GM23338 (cell line): ENCODE measurements around the gene PSMD2. TPM values are rescaled to one million over a fixed set of nuclear protein-coding genes. Genes with fewer than 3 reads are reported as not detected.

ENCODE experiments used
- ATAC-seq: fragments of 200-7000 bp; cut with Tn5 transposase; 3 replicates; pipeline ENCODE4 v1.9.1; 2020
- DNase-seq: peaks from one replicate; pipeline ENCODE4 v3.0.0-alpha.2; 2015; ENCODE audit warnings: low spot score
- H2AFZ ChIP-seq: fragments of 200-600 bp; sonication (generic); 2 replicates; pipeline ENCODE4 v1.8.0; 2016; ENCODE audit warnings: antibody characterized with exemption, mild to moderate bottlenecking, moderate library complexity
- H3F3A ChIP-seq: fragments of 200-600 bp; sonication (generic); replicated peaks from 2 replicates; pipeline ENCODE4 v1.8.0; 2017; ENCODE audit warnings: antibody characterized with exemption, mixed run types, low read depth
- H3K27ac ChIP-seq: fragments of 200-600 bp; sonication (generic); 2 replicates; pipeline ENCODE4 v1.6.1; 2016; ENCODE audit warnings: low read depth
- H3K27me3 ChIP-seq: fragments of 200-600 bp; sonication (generic); 2 replicates; pipeline ENCODE4 v1.8.0; 2016; ENCODE audit warnings: mild to moderate bottlenecking, mixed run types, moderate library complexity; ENCODE audit not compliant: insufficient read depth
- H3K36me3 ChIP-seq: fragments of 200-600 bp; sonication (generic); 2 replicates; pipeline ENCODE4 v1.8.0; 2016; ENCODE audit warnings: mild to moderate bottlenecking; ENCODE audit not compliant: insufficient read depth
- H3K4me1 ChIP-seq: fragments of 200-600 bp; sonication (generic); 2 replicates; pipeline ENCODE4 v1.8.0; 2016; ENCODE audit warnings: mild to moderate bottlenecking, moderate library complexity; ENCODE audit not compliant: insufficient read depth
- H3K4me2 ChIP-seq: fragments of 200-600 bp; sonication (generic); 2 replicates; pipeline ENCODE4 v1.7.1; 2017; ENCODE audit warnings: mixed run types
- H3K4me3 ChIP-seq: fragments of 200-600 bp; sonication (generic); 2 replicates; pipeline ENCODE4 v1.6.1; 2016; ENCODE audit warnings: mixed run types
- H3K79me2 ChIP-seq: fragments of 200-600 bp; sonication (generic); replicated peaks from 2 replicates; pipeline ENCODE4 v1.8.0; 2017; ENCODE audit warnings: mild to moderate bottlenecking; ENCODE audit not compliant: insufficient read depth
- H3K9me2 ChIP-seq: fragments of 200-600 bp; sonication (generic); 2 replicates; pipeline ENCODE4 v1.8.0; 2017; ENCODE audit not compliant: insufficient read depth
- H4K20me1 ChIP-seq: fragments of 200-600 bp; sonication (generic); replicated peaks from 2 replicates; pipeline ENCODE4 v1.8.0; 2017; ENCODE audit warnings: mild to moderate bottlenecking; ENCODE audit not compliant: insufficient read depth
- H3K27ac Mint-ChIP-seq: 2 replicates; pipeline ENCODE4 v1.8.0; 2020; ENCODE audit warnings: inconsistent platforms, mild to moderate bottlenecking, moderate library complexity, mixed read lengths
- H3K27me3 Mint-ChIP-seq: 3 replicates; pipeline ENCODE4 v1.8.0; 2022; ENCODE audit warnings: low read depth, mild to moderate bottlenecking, moderate library complexity, mixed read lengths, inconsistent platforms; ENCODE audit not compliant: insufficient read depth, poor library complexity
- H3K36me3 Mint-ChIP-seq: 3 replicates; pipeline ENCODE4 v1.8.0; 2021; ENCODE audit warnings: low read depth, mild to moderate bottlenecking, inconsistent platforms, moderate library complexity, mixed read lengths
- H3K4me1 Mint-ChIP-seq: 3 replicates; pipeline ENCODE4 v1.8.0; 2020; ENCODE audit warnings: mild to moderate bottlenecking, inconsistent platforms, mixed read lengths
- H3K4me3 Mint-ChIP-seq: 3 replicates; pipeline ENCODE4 v1.8.0; 2021; ENCODE audit warnings: moderate library complexity, mild to moderate bottlenecking, inconsistent platforms, mixed read lengths
- H3K9me3 Mint-ChIP-seq: 3 replicates; pipeline ENCODE4 v1.8.0; 2020; ENCODE audit warnings: moderate library complexity, mild to moderate bottlenecking, inconsistent platforms, mixed read lengths
- CREB1 ChIP-seq: fragments of 250-450 bp; sonication (Bioruptor Pico); IDR thresholded peaks from 2 replicates; pipeline ENCODE4 v1.5.0; 2020; ENCODE audit warnings: low read depth, mild to moderate bottlenecking, moderate library complexity
- ZNF114 ChIP-seq: fragments of 250-450 bp; sonication (Bioruptor Pico); IDR thresholded peaks from 2 replicates; pipeline ENCODE4 v1.5.0; 2020; ENCODE audit warnings: mild to moderate bottlenecking, moderate library complexity
- ZNF331 ChIP-seq: fragments of 250-450 bp; sonication (Bioruptor Pico); IDR thresholded peaks from 2 replicates; pipeline ENCODE4 v1.5.0; 2020; ENCODE audit warnings: low read depth, mild to moderate bottlenecking, moderate library complexity
- polyA plus RNA-seq: library from polyadenylated mRNA; unstranded; fragments of >200 nt; fragmentation: Nextera tagmentation; extraction: Ambion mirVana; gene quantifications from 2 replicates; pipeline ENCODE4 v1.2.1, GENCODE V29; 2016
- total RNA-seq: library from RNA; depleted of rRNA; stranded (reverse); fragments of >200 nt; shearing (Covaris generic); gene quantifications from 2 replicates; pipeline ENCODE4 v1.2.3, GENCODE V29; 2014
- TF ChIP-seq, protein P1 (sequence below), 2 experiments: fragments of 200-600 bp in 1 of 2; sonication (generic) in 1 of 2; conservative IDR thresholded peaks; 2 replicates each; pipeline versions ENCODE4 v1.5.1 to v1.6.1; 2016 to 2017; ENCODE audit warnings: antibody characterized with exemption in 2 of 2, low read depth in 2 of 2, mild to moderate bottlenecking in 2 of 2, moderate library complexity in 1 of 2
- TF ChIP-seq, protein P2 (sequence below): fragments of 250-450 bp; sonication (Bioruptor Pico); IDR thresholded peaks from 2 replicates; pipeline ENCODE4 v1.5.0; 2020; ENCODE audit warnings: mild to moderate bottlenecking, moderate library complexity

PSMD2 gene
- total and polyA plus RNA-seq, 2 experiments from 2014 or later, result 117 to 507 TPM

DNA sequence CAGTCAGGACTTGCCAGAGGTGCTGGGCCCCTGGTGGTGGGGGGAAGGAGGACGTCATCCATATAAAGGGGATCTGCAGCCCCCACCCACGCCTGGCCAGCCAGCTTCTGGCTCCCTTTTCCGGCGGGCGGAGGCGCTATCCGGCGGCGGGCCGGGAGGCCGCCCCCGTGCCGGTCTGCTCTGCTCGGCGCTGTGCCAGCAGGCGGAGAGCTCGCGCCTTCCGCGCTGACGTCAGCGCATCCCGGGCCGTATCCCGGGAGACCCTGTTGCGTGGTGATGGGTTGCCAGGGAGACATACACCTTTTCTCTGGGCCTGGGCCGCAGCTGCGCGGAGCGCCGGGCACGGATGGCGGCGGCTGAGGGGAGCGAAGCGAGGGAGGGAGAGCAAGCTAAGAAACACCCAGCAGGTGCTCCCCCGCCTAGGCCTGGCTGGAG, 39.5 kb downstream of the PSMD2 start:
- H3K4me3 ChIP-seq, result peak overlapping the region; percentile 57
- no peak overlapping the region for H2AFZ ChIP-seq
- H3K4me2 ChIP-seq, result peak overlapping the region; percentile 90
- peaks cover 28% of the 10 kb centered on the region for H3K79me2 ChIP-seq
- H3K27ac ChIP-seq, result peak overlapping the region; percentile 39; the same call in 1 of the 2 replicates
- ATAC-seq (peak; percentile 61), DNase-seq (peak; percentile 93)
- TF ChIP-seq ZNF331, result no peak
- TF ChIP-seq, protein P1, sequence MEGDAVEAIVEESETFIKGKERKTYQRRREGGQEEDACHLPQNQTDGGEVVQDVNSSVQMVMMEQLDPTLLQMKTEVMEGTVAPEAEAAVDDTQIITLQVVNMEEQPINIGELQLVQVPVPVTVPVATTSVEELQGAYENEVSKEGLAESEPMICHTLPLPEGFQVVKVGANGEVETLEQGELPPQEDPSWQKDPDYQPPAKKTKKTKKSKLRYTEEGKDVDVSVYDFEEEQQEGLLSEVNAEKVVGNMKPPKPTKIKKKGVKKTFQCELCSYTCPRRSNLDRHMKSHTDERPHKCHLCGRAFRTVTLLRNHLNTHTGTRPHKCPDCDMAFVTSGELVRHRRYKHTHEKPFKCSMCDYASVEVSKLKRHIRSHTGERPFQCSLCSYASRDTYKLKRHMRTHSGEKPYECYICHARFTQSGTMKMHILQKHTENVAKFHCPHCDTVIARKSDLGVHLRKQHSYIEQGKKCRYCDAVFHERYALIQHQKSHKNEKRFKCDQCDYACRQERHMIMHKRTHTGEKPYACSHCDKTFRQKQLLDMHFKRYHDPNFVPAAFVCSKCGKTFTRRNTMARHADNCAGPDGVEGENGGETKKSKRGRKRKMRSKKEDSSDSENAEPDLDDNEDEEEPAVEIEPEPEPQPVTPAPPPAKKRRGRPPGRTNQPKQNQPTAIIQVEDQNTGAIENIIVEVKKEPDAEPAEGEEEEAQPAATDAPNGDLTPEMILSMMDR (conservative IDR thresholded peaks at IDR 0.05; ENCODE audit: low read depth in 2 of 2), result peak in 1 of 2 experiments; percentile 25; a peak in 1 of 4 replicates
- TF ChIP-seq CREB1 (CRISPR knock-in tag), result peak; percentile 91
- TF ChIP-seq ZNF114, result no peak
- TF ChIP-seq, protein P2, sequence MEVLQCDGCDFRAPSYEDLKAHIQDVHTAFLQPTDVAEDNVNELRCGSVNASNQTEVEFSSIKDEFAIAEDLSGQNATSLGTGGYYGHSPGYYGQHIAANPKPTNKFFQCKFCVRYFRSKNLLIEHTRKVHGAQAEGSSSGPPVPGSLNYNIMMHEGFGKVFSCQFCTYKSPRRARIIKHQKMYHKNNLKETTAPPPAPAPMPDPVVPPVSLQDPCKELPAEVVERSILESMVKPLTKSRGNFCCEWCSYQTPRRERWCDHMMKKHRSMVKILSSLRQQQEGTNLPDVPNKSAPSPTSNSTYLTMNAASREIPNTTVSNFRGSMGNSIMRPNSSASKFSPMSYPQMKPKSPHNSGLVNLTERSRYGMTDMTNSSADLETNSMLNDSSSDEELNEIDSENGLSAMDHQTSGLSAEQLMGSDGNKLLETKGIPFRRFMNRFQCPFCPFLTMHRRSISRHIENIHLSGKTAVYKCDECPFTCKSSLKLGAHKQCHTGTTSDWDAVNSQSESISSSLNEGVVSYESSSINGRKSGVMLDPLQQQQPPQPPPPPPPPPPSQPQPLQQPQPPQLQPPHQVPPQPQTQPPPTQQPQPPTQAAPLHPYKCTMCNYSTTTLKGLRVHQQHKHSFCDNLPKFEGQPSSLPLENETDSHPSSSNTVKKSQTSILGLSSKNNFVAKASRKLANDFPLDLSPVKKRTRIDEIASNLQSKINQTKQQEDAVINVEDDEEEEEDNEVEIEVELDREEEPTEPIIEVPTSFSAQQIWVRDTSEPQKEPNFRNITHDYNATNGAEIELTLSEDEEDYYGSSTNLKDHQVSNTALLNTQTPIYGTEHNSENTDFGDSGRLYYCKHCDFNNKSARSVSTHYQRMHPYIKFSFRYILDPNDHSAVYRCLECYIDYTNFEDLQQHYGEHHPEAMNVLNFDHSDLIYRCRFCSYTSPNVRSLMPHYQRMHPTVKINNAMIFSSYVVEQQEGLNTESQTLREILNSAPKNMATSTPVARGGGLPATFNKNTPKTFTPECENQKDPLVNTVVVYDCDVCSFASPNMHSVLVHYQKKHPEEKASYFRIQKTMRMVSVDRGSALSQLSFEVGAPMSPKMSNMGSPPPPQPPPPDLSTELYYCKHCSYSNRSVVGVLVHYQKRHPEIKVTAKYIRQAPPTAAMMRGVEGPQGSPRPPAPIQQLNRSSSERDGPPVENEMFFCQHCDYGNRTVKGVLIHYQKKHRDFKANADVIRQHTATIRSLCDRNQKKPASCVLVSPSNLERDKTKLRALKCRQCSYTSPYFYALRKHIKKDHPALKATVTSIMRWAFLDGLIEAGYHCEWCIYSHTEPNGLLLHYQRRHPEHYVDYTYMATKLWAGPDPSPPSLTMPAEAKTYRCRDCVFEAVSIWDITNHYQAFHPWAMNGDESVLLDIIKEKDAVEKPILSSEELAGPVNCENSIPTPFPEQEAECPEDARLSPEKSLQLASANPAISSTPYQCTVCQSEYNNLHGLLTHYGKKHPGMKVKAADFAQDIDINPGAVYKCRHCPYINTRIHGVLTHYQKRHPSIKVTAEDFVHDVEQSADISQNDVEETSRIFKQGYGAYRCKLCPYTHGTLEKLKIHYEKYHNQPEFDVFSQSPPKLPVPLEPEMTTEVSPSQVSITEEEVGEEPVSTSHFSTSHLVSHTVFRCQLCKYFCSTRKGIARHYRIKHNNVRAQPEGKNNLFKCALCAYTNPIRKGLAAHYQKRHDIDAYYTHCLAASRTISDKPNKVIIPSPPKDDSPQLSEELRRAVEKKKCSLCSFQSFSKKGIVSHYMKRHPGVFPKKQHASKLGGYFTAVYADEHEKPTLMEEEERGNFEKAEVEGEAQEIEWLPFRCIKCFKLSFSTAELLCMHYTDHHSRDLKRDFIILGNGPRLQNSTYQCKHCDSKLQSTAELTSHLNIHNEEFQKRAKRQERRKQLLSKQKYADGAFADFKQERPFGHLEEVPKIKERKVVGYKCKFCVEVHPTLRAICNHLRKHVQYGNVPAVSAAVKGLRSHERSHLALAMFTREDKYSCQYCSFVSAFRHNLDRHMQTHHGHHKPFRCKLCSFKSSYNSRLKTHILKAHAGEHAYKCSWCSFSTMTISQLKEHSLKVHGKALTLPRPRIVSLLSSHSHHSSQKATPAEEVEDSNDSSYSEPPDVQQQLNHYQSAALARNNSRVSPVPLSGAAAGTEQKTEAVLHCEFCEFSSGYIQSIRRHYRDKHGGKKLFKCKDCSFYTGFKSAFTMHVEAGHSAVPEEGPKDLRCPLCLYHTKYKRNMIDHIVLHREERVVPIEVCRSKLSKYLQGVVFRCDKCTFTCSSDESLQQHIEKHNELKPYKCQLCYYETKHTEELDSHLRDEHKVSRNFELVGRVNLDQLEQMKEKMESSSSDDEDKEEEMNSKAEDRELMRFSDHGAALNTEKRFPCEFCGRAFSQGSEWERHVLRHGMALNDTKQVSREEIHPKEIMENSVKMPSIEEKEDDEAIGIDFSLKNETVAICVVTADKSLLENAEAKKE (CRISPR knock-in tag), result no peak
- no peaks in the 10 kb centered on the region for H3K27me3 ChIP-seq
- Mint-ChIP-seq H3K27ac (peak overlapping the region; percentile 76), H3K4me3 (peak overlapping the region; percentile 87), H3K4me1 (peaks cover 42% of the 10 kb centered on the region), H3K36me3 (peaks cover 32% of the 10 kb centered on the region), H3K9me3 (peaks cover 3% of the 10 kb centered on the region; the same call in 1 of the 3 replicates), H3K27me3 (peaks cover 34% of the 10 kb centered on the region)
- H3F3A ChIP-seq, result peaks cover 30% of the 10 kb centered on the region
- H4K20me1 ChIP-seq, result peaks cover 21% of the 10 kb centered on the region
- peaks cover 27% of the 10 kb centered on the region for H3K4me1 ChIP-seq
- H3K36me3 ChIP-seq, result 0 out of 2 replicates have a peak, but pooled peaks cover 9% of the 10 kb centered on the region
- no peaks in the 10 kb centered on the region for H3K9me2 ChIP-seq
